GM12878 (cell line): ENCODE data around the gene PILRB. TPM values are rescaled to one million over a fixed set of nuclear protein-coding genes. Genes with fewer than 3 reads are reported as not detected.

Experiments used
- ATAC-seq: fragments of 200-7000 bp; cut with Tn5 transposase; 3 replicates; pipeline ENCODE4 v1.9.1; 2020; ENCODE audit warnings: mild to moderate bottlenecking, moderate library complexity
- BruUV-seq: library from RNA; stranded (reverse); fragments of 400-500 nt; replicated peaks from 2 replicates; lab custom pipeline; 2021; lab: Mats Ljungman, UMichigan
- CTCF ChIA-PET: fragments of 300-600 bp; sonication (Branson Sonifier 250); formaldehyde crosslinking; extraction: SDS; loops from one replicate; lab custom pipeline; 2021; ENCODE audit warnings: inconsistent platforms; lab: Yijun Ruan, JAX
- POLR2A ChIA-PET: fragments of 350-600 bp; formaldehyde crosslinking; extraction: SDS; loops from one replicate; lab custom pipeline; 2021; ENCODE audit warnings: inconsistent platforms; lab: Charles Lee
- RAD21 ChIA-PET: fragments of 300-600 bp; sonication (Branson Sonifier 250); formaldehyde crosslinking; loops from one replicate; lab custom pipeline; 2023; ENCODE audit warnings: antibody characterized with exemption; ENCODE audit not compliant: unreplicated experiment; lab: Charles Lee
- SMC1A ChIA-PET: fragments of 300-600 bp; sonication (Branson Sonifier 250); formaldehyde crosslinking; loops from one replicate; lab custom pipeline; 2023; ENCODE audit not compliant: unreplicated experiment, uncharacterized antibody; lab: Charles Lee
- DNase-seq: peaks from one replicate; pipeline ENCODE4 v3.0.0-alpha.2; 2011; ENCODE audit warnings: low read depth, low spot score
- FAIRE-seq: peaks from 3 replicates; lab custom pipeline; 2011; peaks lifted over from hg19 to GRCh38; lab: Jason Lieb, UNC
- H2AFZ ChIP-seq: 2 replicates; pipeline ENCODE4 v1.6.0; 2011; ENCODE audit warnings: low read depth, low read length, control low read depth; ENCODE audit not compliant: control insufficient read depth
- H3K27ac ChIP-seq: 2 replicates; pipeline ENCODE4 v1.5.1; 2011; ENCODE audit warnings: control low read depth; ENCODE audit not compliant: control insufficient read depth, insufficient read depth
- H3K27me3 ChIP-seq, 2 experiments: replicated peaks in 1 of 2; 2 replicates each; pipeline versions ENCODE4 v1.6.0 to v1.6.1; 2011; ENCODE audit warnings: low read length in 1 of 2; ENCODE audit not compliant: control insufficient read depth in 2 of 2, insufficient read depth in 2 of 2
- H3K36me3 ChIP-seq, 2 experiments: 2 replicates each; pipeline ENCODE4 v1.5.1; 2011; ENCODE audit warnings: low read length in 1 of 2; ENCODE audit not compliant: control insufficient read depth in 2 of 2, insufficient read depth in 2 of 2
- H3K4me1 ChIP-seq: 2 replicates; pipeline ENCODE4 v1.6.1; 2011; ENCODE audit warnings: mild to moderate bottlenecking, low read length, moderate library complexity, mixed read lengths; ENCODE audit not compliant: control insufficient read depth, insufficient read depth
- H3K4me2 ChIP-seq: 2 replicates; pipeline ENCODE4 v1.6.0; 2011; ENCODE audit warnings: control low read depth; ENCODE audit not compliant: control insufficient read depth, insufficient read depth
- H3K4me3 ChIP-seq: fragments of 200-600 bp; sonication (generic); 2 replicates; pipeline ENCODE4 v1.5.1; 2016
- H3K79me2 ChIP-seq: 2 replicates; pipeline ENCODE4 v1.6.0; 2011; ENCODE audit warnings: low read length; ENCODE audit not compliant: control insufficient read depth, insufficient read depth
- H3K9ac ChIP-seq: 2 replicates; pipeline ENCODE4 v1.8.0; 2011; ENCODE audit warnings: low read length, control low read depth, mixed read lengths; ENCODE audit not compliant: control insufficient read depth, insufficient read depth
- H3K9me3 ChIP-seq: replicated peaks from 3 replicates; pipeline ENCODE4 v1.5.1; 2011; ENCODE audit warnings: mild to moderate bottlenecking, low read length; ENCODE audit not compliant: control insufficient read depth, insufficient read depth
- H4K20me1 ChIP-seq: 2 replicates; pipeline ENCODE4 v1.6.0; 2011; ENCODE audit not compliant: control insufficient read depth, insufficient read depth
- ASH2L ChIP-seq: fragments of 300-600, 200-600 bp; sonication (generic); IDR thresholded peaks from 2 replicates; pipeline ENCODE4 v1.6.1; 2017; ENCODE audit warnings: low read depth, mild to moderate bottlenecking, borderline replicate concordance
- BCL11A ChIP-seq: IDR thresholded peaks from 2 replicates; pipeline ENCODE4 v1.6.1; 2011; ENCODE audit warnings: low read depth, low read length
- FOS ChIP-seq: IDR thresholded peaks from 3 replicates; pipeline ENCODE4 v1.6.1; 2011; ENCODE audit warnings: borderline replicate concordance; ENCODE audit not compliant: insufficient read length; ENCODE audit errors: extremely low read depth
- GATAD2B ChIP-seq: fragments of 450-650 bp; conservative IDR thresholded peaks from 2 replicates; pipeline ENCODE4 v1.6.1; 2017; ENCODE audit warnings: low read depth, mild to moderate bottlenecking, moderate library complexity
- HCFC1 ChIP-seq: fragments of 150-350 bp; IDR thresholded peaks from 2 replicates; pipeline ENCODE4 v1.6.1; 2014; ENCODE audit warnings: low read length
- HDAC2 ChIP-seq: fragments of 200-600 bp; sonication (generic); IDR thresholded peaks from 2 replicates; pipeline ENCODE4 v1.6.1; 2017
- HDGF ChIP-seq: fragments of 450-650 bp; IDR thresholded peaks from 2 replicates; pipeline ENCODE4 v1.6.1; 2016; ENCODE audit warnings: antibody characterized with exemption
- MYB ChIP-seq: fragments of 150-350 bp; IDR thresholded peaks from 2 replicates; pipeline ENCODE4 v1.6.1; 2014; ENCODE audit warnings: mild to moderate bottlenecking, low read depth, low read length, borderline replicate concordance
- PAX5 ChIP-seq: IDR thresholded peaks from 2 replicates; pipeline ENCODE4 v1.6.1; 2011; ENCODE audit warnings: low read depth, low read length, borderline replicate concordance
- PAX8 ChIP-seq: fragments of 450-650 bp; IDR thresholded peaks from 2 replicates; pipeline ENCODE4 v1.6.1; 2017; ENCODE audit warnings: mild to moderate bottlenecking, moderate library complexity
- RAD21 ChIP-seq: IDR thresholded peaks from 2 replicates; pipeline ENCODE4 v1.6.1; 2011; ENCODE audit warnings: mild to moderate bottlenecking, low read depth, low read length, moderate library complexity; ENCODE audit not compliant: insufficient read depth
- SIN3A ChIP-seq: IDR thresholded peaks from 2 replicates; pipeline ENCODE4 v1.6.1; 2012; ENCODE audit warnings: low read depth, low read length, improper control_type of control experiment
- SP1 ChIP-seq: IDR thresholded peaks from one replicate; pipeline ENCODE4 v1.6.1; 2011; ENCODE audit warnings: low read depth, low read length
- SRF ChIP-seq, 2 experiments: IDR thresholded peaks; 2 replicates each; pipeline ENCODE4 v1.6.1; 2011; ENCODE audit warnings: low read depth in 2 of 2, low read length in 2 of 2, mild to moderate bottlenecking in 1 of 2, moderate library complexity in 1 of 2
- STAT3 ChIP-seq: IDR thresholded peaks from 2 replicates; pipeline ENCODE4 v1.6.1; 2011; ENCODE audit warnings: low read depth, low read length, improper control_type of control experiment
- ZNF622 ChIP-seq: fragments of 450-650 bp; IDR thresholded peaks from 2 replicates; pipeline ENCODE4 v1.6.1; 2017; ENCODE audit warnings: mild to moderate bottlenecking, inconsistent platforms
- WGBS: methylation state at CpG from one replicate; pipeline ENCODE4 v1.1.6; 2016; ENCODE audit warnings: low lambda C conversion rate; ENCODE audit not compliant: insufficient replicate concordance, insufficient coverage; ENCODE audit errors: missing lambda C conversion rate; 5-methylcytosine and 5-hydroxymethylcytosine counted together
- in situ Hi-C: fragments of 300-500 bp; cut with MboI; formaldehyde crosslinking; loops from 9 replicates; pipeline ENCODE4 v1.14.3; 2018; ENCODE audit warnings: mixed read lengths
- intact Hi-C: fragments of 100-400 bp; cut with micrococcal nuclease; formaldehyde crosslinking; loops from one replicate; pipeline ENCODE4 v1.14.2; 2022; ENCODE audit not compliant: unreplicated experiment
- polyA plus RNA-seq, 11 experiments: library from polyadenylated mRNA; depleted of rRNA in 4 of 11; unstranded in 6 of 11; stranded (reverse) in 5 of 11; fragments of >200 nt; fragmentation: Nextera tagmentation in 4 of 11; fragmentation: Illumina TruSeq in 1 of 11; extraction: Ambion mirVana in 4 of 11; extraction: Trizol in 1 of 11; gene quantifications; 1 replicate in 1 of 11; 2 replicates in 10 of 11; pipeline versions ENCODE4 v1.2.1 to v1.2.3, GENCODE V29; 2011 to 2016; ENCODE audit warnings: inconsistent platforms in 2 of 11, missing spikeins in 2 of 11, low read depth in 1 of 11
- total RNA-seq, 4 experiments: library from RNA; depleted of rRNA in 3 of 4; stranded (reverse); fragments of >200 nt in 3 of 4; fragmentation: Illumina TruSeq in 1 of 4; extraction: Trizol in 1 of 4; gene quantifications; 2 replicates each; pipeline versions ENCODE4 v1.2.1 to v1.2.3, GENCODE V29; 2013 to 2021
- TF ChIP-seq, protein P1 (sequence below): fragments of 450-650 bp; formaldehyde crosslinking; IDR thresholded peaks from 2 replicates; pipeline ENCODE4 v1.4.0; 2020; ENCODE audit warnings: mild to moderate bottlenecking, moderate library complexity

PILRB gene
- total and polyA plus RNA-seq, 10 of the 15 experiments (the other 5 are each of a cell fraction or from before 2014, with no cell fraction given): 2.6 to 50.3 (median 22.0) TPM

DNA sequence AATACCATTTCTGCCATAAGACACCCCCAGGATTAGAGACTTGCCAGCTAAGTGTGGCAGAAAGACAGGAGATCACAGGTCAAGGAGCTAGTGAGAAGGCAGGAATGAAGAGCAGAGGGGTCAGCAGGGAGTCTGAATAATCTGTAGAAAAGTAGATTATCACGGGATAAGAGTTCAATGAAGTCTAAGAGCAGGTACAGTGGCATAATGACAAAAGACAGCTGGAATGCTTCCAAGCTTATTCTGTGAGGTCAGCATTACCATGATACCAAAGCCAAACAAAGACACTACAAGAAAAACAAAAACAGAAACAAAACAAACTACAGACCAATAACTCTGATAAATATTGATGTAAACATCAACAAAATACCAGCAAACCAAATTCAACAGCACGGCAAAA lies 36.2 kb downstream of the PILRB start:
- no peak for FAIRE-seq
- ATAC-seq: no peak
- Histone ChIP-seq H3K27me3 (no peaks in the 10 kb centered on the region), H3K4me2 (peak overlapping the region; percentile 11; the same call in 1 of the 2 replicates), H3K4me1 (peaks cover 33% of the 10 kb centered on the region), H3K9ac (no peak overlapping the region), H3K79me2 (no peaks in the 10 kb centered on the region), H3K9me3 (no peaks in the 10 kb centered on the region)
- RAD21 ChIA-PET: interaction anchor here (1.1 to 2.8 kb wide), 6 partner anchors 9 to 261 kb away, joined by 3 to 14 read pairs (median 4); no protein-coding TSS in a partner anchor
- no TSS peak for BruUV-seq
- CTCF ChIA-PET: interaction anchor here (0.6 to 2.5 kb wide), 6 partner anchors 9 to 261 kb away, joined by 3 to 18 read pairs (median 3); no protein-coding TSS in a partner anchor
- in situ Hi-C loops (no loop called here), intact Hi-C loops (no loop called here)
- TF ChIP-seq PAX5: no peak
- TF ChIP-seq ZNF622: no peak
- TF ChIP-seq PAX8: no peak
- no peak for TF ChIP-seq SRF (IDR thresholded peaks at IDR 0.05; ENCODE audit: low read depth in 2 of 2, low read length in 2 of 2)
- no peak for TF ChIP-seq STAT3
- TF ChIP-seq, protein P1, sequence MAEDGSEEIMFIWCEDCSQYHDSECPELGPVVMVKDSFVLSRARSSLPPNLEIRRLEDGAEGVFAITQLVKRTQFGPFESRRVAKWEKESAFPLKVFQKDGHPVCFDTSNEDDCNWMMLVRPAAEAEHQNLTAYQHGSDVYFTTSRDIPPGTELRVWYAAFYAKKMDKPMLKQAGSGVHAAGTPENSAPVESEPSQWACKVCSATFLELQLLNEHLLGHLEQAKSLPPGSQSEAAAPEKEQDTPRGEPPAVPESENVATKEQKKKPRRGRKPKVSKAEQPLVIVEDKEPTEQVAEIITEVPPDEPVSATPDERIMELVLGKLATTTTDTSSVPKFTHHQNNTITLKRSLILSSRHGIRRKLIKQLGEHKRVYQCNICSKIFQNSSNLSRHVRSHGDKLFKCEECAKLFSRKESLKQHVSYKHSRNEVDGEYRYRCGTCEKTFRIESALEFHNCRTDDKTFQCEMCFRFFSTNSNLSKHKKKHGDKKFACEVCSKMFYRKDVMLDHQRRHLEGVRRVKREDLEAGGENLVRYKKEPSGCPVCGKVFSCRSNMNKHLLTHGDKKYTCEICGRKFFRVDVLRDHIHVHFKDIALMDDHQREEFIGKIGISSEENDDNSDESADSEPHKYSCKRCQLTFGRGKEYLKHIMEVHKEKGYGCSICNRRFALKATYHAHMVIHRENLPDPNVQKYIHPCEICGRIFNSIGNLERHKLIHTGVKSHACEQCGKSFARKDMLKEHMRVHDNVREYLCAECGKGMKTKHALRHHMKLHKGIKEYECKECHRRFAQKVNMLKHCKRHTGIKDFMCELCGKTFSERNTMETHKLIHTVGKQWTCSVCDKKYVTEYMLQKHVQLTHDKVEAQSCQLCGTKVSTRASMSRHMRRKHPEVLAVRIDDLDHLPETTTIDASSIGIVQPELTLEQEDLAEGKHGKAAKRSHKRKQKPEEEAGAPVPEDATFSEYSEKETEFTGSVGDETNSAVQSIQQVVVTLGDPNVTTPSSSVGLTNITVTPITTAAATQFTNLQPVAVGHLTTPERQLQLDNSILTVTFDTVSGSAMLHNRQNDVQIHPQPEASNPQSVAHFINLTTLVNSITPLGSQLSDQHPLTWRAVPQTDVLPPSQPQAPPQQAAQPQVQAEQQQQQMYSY (CRISPR knock-in tag): no peak
- no peak for TF ChIP-seq FOS
- no peak for TF ChIP-seq MYB
- TF ChIP-seq HCFC1: no peak
- TF ChIP-seq SP1: no peak
- no peak for TF ChIP-seq HDGF
- TF ChIP-seq GATAD2B: no peak
- TF ChIP-seq BCL11A: no peak
- no peak for TF ChIP-seq SIN3A
- no peak for TF ChIP-seq RAD21
- TF ChIP-seq HDAC2: no peak
- TF ChIP-seq ASH2L: no peak
- TF ChIP-seq, all 136 proteins: peak for 0
- peaks cover 0 to 2% of the 10 kb centered on the region in 2 experiments; a peak in 2 of 4 replicates for H3K36me3 ChIP-seq
- SMC1A ChIA-PET: interaction anchor here (0.7 to 2.5 kb wide), 11 partner anchors 9 to 29 kb away, joined by 3 to 13 read pairs (median 5); no protein-coding TSS in a partner anchor
- DNase-seq: no peak
- no peak overlapping the region for H2AFZ ChIP-seq
- H4K20me1 ChIP-seq: no peaks in the 10 kb centered on the region
- H3K4me3 ChIP-seq: no peak overlapping the region
- POLR2A ChIA-PET: interaction anchor here (0.6 to 2.2 kb wide), 12 partner anchors 8 to 129 kb away, joined by 3 to 11 read pairs (median 3); partner anchors contain the start of gene ZCWPW1
- no peak overlapping the region for H3K27ac ChIP-seq
- WGBS: 93% methylated on average over 2 of the region's 2 CpGs
